Adipose tissue (tissue), 3 donors: ENCODE results near the gene MYO1B. TPM values are rescaled to one million over a fixed set of nuclear protein-coding genes. Genes with fewer than 3 reads are reported as not detected.

ENCODE experiments used
- H3K27ac ChIP-seq: one replicate; pipeline ENCODE4 v1.5.1; 2013; ENCODE audit warnings: low read depth, low read length
- WGBS, 3 donors: extraction: QIAGEN DNeasy Blood & Tissue Kit; methylation state at CpG; one replicate each; pipeline ENCODE4 v1.1.7; 2013; 5-methylcytosine and 5-hydroxymethylcytosine counted together
- polyA plus RNA-seq, 3 donors: library from polyadenylated mRNA; stranded (reverse); fragments of 200-250 nt; gene quantifications; one replicate each; pipeline ENCODE4 v1.2.3, GENCODE V29; 2013
- donor health status: healthy with polysubstance abuse.
- donor health status: Bipolar disorder and iron deficiency.
- donor health status: healthy.

Gene MYO1B
- polyA plus RNA-seq, 3 donors, result 18.4 to 29.1 (median 20.8) TPM

GRCh38 chr2:191363267-191363666, 118.1 kb downstream of the MYO1B start:
- H3K27ac ChIP-seq, result no peak overlapping the region
- 42 to 85% (median 45%) methylated on average over 3 of the region's 3 CpGs for WGBS, 3 donors

GRCh38 chr2:191365089-191365488, 119.9 kb downstream of the MYO1B start:
- 97 to 100% (median 100%) methylated on average over 2 of the region's 2 CpGs for WGBS, 3 donors
- no peak overlapping the region for H3K27ac ChIP-seq

GRCh38 chr2:191366199-191366598, 121.0 kb downstream of the MYO1B start:
- H3K27ac ChIP-seq, result no peak overlapping the region
- 36 to 58% (median 37%) methylated on average over 1 of the region's 1 CpG for WGBS, 3 donors

- WGBS, 3 donors, result 83 to 87% (median 86%) methylated on average over 3 of the region's 3 CpGs
- H3K27ac ChIP-seq, result no peak overlapping the region
These were observed 123.8 kb downstream of the MYO1B start for GRCh38 chr2:191369034-191369433.

GRCh38 chr2:191374366-191374765, 129.2 kb downstream of the MYO1B start:
- no peak overlapping the region for H3K27ac ChIP-seq
- WGBS, 3 donors, result 87 to 95% (median 88%) methylated on average over 4 of the region's 4 CpGs

- no peak overlapping the region for H3K27ac ChIP-seq
- 63 to 86% (median 84%) methylated on average over 1 of the region's 1 CpG for WGBS, 3 donors
These were observed 129.7 kb downstream of the MYO1B start for GRCh38 chr2:191374939-191375338.

- no peak overlapping the region for H3K27ac ChIP-seq
- 44 to 64% (median 47%) methylated on average over 3 of the region's 3 CpGs for WGBS, 3 donors
These were observed 131.9 kb downstream of the MYO1B start for GRCh38 chr2:191376981-191377629.

GRCh38 chr2:191379375-191379774, 134.2 kb downstream of the MYO1B start:
- H3K27ac ChIP-seq, result no peak overlapping the region

GRCh38 chr2:191382801-191383200, 137.6 kb downstream of the MYO1B start:
- no peak overlapping the region for H3K27ac ChIP-seq
- WGBS, 3 donors, result 9 to 46% (median 44%) methylated on average over 1 of the region's 1 CpG

GRCh38 chr2:191383486-191383885, 138.3 kb downstream of the MYO1B start:
- H3K27ac ChIP-seq, result no peak overlapping the region
- 14 to 50% (median 33%) methylated on average over 1 of the region's 1 CpG for WGBS, 3 donors

- no peak overlapping the region for H3K27ac ChIP-seq
- WGBS, 3 donors, result 63 to 87% (median 63%) methylated on average over 2 of the region's 2 CpGs
These were observed 139.6 kb downstream of the MYO1B start for GRCh38 chr2:191384829-191385228.

- no peak overlapping the region for H3K27ac ChIP-seq
These were observed 140.4 kb downstream of the MYO1B start for GRCh38 chr2:191385416-191386160.

GRCh38 chr2:191386938-191387536, 141.8 kb downstream of the MYO1B start:
- H3K27ac ChIP-seq, result no peak overlapping the region
- 91 to 95% (median 91%) methylated on average over 7 of the region's 7 CpGs for WGBS, 3 donors

More at GRCh38 chr2:191385416-191386160, 140.4 kb downstream of the MYO1B start:
- WGBS, 3 donors, result 73 to 87% (median 77%) methylated on average over 6 of the region's 6 CpGs

GRCh38 chr2:191389288-191389687, 144.1 kb downstream of the MYO1B start:
- 89 to 98% (median 92%) methylated on average over 5 of the region's 5 CpGs for WGBS, 3 donors
- no peak overlapping the region for H3K27ac ChIP-seq

- 91 to 97% (median 94%) methylated on average over 3 of the region's 3 CpGs for WGBS, 3 donors
These were observed 146.0 kb downstream of the MYO1B start for GRCh38 chr2:191391171-191391570.

GRCh38 chr2:191394043-191394442, 148.8 kb downstream of the MYO1B start:
- H3K27ac ChIP-seq, result no peak overlapping the region
- 79 to 90% (median 85%) methylated on average over 2 of the region's 2 CpGs for WGBS, 3 donors

More at GRCh38 chr2:191391171-191391570, 146.0 kb downstream of the MYO1B start:
- H3K27ac ChIP-seq, result no peak overlapping the region

- H3K27ac ChIP-seq, result no peak overlapping the region
- 90 to 97% (median 93%) methylated on average over 5 of the region's 5 CpGs for WGBS, 3 donors
These were observed 151.6 kb downstream of the MYO1B start for GRCh38 chr2:191396794-191397193.

- 92 to 97% (median 96%) methylated on average over 5 of the region's 5 CpGs for WGBS, 3 donors
- H3K27ac ChIP-seq, result no peak overlapping the region
These were observed 154.4 kb downstream of the MYO1B start for GRCh38 chr2:191399601-191400000.

GRCh38 chr2:191401287-191401686, 156.1 kb downstream of the MYO1B start:
- WGBS, 3 donors, result 13 to 53% (median 43%) methylated on average over 1 of the region's 1 CpG
- H3K27ac ChIP-seq, result no peak overlapping the region
